Left ventricle myocardium superior (tissue), 1 donor: Measurements from ENCODE around the gene GRK1. TPM values are rescaled to one million over a fixed set of nuclear protein-coding genes. Genes with fewer than 3 reads are reported as not detected.
"Not testable (repeated sequence)": the region's sequence is repeated elsewhere in the genome, so short reads cannot be mapped to it uniquely, and the experiment has no call there.

Experiments used
- ATAC-seq: fragments of 200-7000 bp; cut with Tn5 transposase; one replicate; pipeline ENCODE4 v1.9.1; 2020; ENCODE audit warnings: mild to moderate bottlenecking, moderate library complexity
- DNase-seq: peaks from one replicate; pipeline ENCODE4 v3.0.0-alpha.2; 2020
- intact Hi-C: fragments of 100-400 bp; cut with micrococcal nuclease; formaldehyde crosslinking; loops from one replicate; pipeline ENCODE4 v1.11.0; 2022
- total RNA-seq: library from RNA; stranded (reverse); fragmentation: NEBNext Ultra II Directional; extraction: Animal tissue kit (Norgen Biotek cat#: 25700); gene quantifications from one replicate; pipeline ENCODE4 v1.2.1, GENCODE V29; 2021
- donor health status: DM: no; HTN: yes; CAD: no; lungs with severe emphysema.

Gene GRK1
- total RNA-seq, 1 donor from 2014 or later = 0.42 TPM

DNA sequence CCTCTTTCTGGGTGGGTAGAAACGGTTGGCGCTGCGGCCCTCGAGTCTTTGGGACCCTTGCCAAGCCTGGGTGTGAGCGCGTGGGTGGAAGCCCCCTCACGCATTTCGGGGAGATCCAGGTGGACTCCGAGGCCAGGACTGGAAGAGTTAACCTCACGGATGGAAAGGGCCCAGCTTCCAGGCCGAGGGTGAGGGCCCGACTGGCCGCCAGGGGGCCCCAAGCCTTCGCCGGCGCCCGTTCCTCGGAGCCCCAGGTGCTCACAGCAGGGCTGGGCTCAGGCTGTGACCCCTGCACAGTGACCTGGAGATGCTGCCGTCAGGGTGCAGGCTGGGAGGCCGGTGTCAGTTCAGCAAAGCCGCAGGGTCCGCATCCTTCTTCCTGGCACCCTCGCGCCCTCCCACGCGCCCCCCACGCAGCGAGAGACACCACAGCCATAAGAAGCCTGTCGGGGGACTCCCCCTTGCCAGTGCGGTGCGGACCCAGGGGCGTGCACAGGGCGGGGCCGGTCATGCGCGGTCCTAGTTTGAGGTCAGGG is 57.8 kb downstream of the GRK1 start:
- peak; percentile 93 for ATAC-seq
- peak; percentile 86 for DNase-seq
- intact Hi-C loops = no loop called here

DNA sequence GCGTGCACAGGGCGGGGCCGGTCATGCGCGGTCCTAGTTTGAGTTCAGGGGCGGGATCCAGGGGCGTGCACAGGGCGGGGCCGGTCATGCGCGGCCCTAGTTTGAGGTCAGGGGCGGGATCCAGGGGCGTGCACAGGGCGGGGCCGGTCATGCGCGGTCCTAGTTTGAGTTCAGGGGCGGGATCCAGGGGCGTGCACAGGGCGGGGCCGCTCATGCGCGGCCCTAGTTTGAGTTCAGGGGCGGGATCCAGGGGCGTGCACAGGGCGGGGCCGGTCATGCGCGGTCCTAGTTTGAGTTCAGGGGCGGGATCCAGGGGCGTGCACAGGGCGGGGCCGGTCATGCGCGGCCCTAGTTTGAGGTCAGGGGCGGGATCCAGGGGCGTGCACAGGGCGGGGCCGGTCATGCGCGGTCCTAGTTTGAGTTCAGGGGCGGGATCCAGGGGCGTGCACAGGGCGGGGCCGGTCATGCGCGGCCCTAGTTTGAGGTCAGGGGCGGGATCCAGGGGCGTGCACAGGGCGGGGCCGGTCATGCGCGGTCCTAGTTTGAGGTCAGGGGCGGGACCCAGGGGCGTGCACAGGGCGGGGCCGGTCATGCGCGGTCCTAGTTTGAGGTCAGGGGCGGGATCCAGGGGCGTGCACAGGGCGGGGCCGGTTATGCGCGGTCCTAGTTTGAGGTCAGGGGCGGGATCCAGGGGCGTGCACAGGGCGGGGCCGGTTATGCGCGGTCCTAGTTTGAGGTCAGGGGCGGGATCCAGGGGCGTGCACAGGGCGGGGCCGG is 58.5 kb downstream of the GRK1 start:
- intact Hi-C loops, ATAC-seq: not testable (repeated sequence)
- DNase-seq = peak; percentile 74

- ATAC-seq (peak; percentile 20), DNase-seq (peak; percentile 35)
- intact Hi-C loops = not testable (repeated sequence)
Measured at GRCh38 chr13:113726106-113726821, 59.2 kb downstream of the GRK1 start.

DNA sequence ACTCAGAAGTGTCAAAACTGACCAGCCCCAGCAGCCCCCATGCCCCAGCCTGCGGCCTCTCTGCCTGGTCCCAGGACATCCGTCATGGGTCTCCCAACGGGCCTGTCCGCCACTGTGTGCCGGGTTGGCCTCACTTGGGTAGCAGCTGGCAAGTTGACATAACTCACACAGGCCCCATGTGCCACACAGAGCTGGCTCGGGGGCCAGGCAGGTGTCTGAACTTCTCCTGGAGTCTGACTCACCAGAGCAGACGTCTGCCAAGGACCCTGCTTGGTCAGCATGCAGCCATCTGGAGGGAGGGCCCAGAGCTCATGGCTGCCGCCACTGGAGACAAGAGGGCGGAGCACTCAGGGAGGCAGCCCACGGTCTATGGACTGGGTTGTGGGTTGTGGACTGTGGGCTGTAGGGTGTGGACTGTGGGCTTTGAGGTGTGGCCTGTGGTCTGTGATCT is 60.0 kb downstream of the GRK1 start:
- intact Hi-C loops = no loop called here
- ATAC-seq (no peak), DNase-seq (peak; percentile 30)

DNA sequence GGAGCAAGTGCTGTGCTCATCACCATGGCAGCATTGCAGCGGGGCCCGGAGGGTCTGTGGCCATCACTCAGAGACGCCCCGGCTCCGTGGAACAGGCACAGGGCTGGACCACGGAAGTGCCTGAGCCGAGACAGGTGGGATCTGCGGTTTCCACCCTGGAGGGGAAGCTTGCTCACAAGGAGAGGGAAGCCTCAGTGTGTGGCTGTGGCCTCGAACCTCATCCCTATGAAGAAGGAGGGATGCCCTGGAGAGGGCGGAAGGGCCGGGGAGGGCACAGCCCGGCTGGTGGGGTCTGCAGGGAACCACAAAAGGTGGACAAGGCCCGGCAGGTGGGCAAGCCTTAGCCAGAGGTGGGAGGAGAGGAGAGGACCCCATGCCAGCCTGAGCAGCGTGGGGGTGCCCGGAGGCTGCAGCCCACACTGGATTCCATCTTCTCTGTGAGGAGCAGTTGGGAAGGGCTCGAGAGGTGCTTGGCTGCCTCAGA is 61.6 kb downstream of the GRK1 start:
- intact Hi-C loops = no loop called here

DNA sequence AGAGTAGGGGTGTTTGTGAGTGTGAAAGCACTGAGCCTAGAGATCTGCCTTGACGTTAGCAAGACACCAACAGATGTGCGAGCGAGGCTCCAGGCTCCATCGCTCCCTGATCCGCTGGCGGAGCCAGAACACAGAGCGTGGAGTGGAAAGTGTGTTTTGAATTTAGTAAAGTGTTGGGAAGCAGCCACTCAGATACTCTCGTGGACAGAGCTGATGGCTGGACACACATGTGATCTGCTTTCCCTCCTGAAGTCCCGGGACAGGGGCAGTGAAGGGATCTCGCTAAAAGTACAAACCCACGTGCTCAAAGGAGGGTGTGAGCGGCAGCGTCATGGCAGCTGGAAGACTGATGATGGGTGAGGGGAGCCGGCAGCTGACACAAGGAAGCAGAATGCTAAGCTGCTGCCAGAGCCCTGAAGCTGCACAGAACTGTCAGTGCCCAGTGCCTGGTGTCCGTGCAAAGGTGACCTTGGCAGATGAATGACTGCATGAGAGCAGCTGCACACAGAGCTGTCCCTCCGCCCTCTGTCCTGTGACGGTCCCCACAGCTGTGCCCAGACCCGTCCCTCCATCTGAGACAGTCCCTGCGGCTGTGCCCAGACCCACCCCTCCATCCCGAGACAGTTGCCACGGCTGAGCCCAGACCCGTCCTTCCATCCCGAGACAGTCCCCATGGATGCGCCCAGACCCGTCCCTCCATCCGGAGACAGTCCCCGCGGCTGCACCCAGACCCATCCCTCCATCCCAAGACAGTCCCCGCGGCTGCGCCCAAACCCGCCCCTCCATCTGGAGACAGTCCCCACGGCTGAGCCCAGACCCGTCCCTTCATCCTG is 62.4 kb downstream of the GRK1 start:
- ATAC-seq (peak; percentile 44), DNase-seq (peak; percentile 59)
- intact Hi-C loops = no loop called here

More for the DNA sequence above, 61.6 kb downstream of the GRK1 start:
- peak; percentile 38 for DNase-seq
- no peak for ATAC-seq

DNA sequence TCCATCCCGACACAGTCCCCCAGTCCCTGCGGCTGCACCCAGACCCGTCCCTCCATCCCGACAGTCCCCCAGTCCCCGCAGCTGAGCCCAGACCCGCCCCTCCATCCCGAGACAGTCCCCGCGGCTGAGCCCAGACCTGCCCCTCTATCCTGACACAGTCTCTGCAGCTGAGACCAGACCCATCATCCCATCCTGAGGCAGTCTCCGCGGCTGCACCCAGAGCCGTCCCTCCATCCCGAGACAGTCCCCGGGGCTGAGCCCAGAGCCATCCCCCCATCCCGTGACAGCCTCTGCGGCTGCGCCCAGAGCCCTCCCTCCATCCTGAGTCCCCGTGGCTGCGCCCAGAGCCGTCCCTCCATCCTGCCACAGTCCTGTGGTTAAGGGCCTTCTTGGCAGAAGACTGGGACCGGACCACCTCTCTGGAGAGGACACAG is 63.3 kb downstream of the GRK1 start:
- ATAC-seq (no peak), DNase-seq (no peak)
- intact Hi-C loops = no loop called here

DNA sequence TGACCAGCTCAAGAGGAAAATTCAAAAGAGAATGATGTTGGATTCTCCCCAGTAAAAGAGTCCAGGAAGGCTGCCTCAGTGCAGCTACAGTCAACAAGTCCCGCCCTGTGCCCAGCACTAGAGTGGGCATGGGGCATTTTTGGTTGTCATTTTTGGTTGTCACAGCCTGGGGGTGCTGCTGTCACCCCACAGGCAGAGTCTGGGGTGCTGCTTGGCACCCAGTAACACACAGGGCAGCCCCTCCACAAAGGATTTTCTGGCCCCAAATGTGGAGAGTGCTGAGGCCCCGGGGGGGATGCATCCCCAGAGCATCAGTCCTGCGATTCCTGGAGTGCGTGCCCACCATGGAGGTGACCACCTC is 63.8 kb downstream of the GRK1 start:
- intact Hi-C loops = no loop called here
- ATAC-seq (no peak), DNase-seq (no peak)

- peak; percentile 28 for DNase-seq
- no peak for ATAC-seq
- intact Hi-C loops = no loop called here
Measured at GRCh38 chr13:113731192-113732175, 64.5 kb downstream of the GRK1 start.

DNA sequence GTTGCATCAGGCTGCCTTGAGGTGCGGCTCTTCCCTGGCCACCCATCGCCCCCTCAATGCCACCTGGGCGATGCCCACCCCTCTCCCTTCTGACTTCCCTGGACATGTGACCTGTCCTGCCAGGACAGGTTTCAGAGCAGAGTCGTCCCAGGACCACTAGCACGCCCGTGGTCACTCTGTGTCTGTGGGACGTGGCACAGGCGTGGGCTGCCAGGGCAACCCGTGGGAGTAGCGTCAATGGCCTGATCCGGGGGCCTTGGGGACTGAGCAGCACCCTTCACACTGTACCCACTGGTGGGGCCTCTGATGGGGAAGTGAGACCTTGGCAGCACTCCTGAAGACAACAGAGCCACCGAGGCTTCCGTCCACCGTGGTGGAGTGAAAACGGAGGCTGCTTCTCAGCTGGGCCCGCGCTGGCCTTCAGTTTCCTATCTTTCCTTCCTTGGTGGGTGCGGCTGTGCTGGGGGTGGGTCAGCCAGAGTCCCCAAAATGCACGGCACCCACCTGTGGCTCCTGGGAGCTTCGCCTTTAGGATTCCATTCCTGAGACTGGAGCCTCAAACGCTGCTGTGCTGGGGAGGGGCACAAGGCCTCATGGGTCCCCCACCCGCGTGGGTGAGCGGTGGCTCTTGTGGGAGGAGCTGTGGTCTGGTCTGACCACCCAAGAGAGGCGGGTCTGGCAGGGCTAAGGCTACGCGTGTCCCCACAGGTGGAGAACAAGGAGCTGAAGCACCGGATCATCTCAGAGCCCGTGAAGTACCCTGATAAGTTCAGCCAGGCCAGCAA is 65.3 kb downstream of the GRK1 start:
- DNase-seq (no peak), ATAC-seq (no peak)
- intact Hi-C loops = no loop called here

GRCh38 chr13:113732961-113733950 is 66.2 kb downstream of the GRK1 start:
- no peak for ATAC-seq
- DNase-seq = peak; percentile 27
- intact Hi-C loops = no loop called here

DNA sequence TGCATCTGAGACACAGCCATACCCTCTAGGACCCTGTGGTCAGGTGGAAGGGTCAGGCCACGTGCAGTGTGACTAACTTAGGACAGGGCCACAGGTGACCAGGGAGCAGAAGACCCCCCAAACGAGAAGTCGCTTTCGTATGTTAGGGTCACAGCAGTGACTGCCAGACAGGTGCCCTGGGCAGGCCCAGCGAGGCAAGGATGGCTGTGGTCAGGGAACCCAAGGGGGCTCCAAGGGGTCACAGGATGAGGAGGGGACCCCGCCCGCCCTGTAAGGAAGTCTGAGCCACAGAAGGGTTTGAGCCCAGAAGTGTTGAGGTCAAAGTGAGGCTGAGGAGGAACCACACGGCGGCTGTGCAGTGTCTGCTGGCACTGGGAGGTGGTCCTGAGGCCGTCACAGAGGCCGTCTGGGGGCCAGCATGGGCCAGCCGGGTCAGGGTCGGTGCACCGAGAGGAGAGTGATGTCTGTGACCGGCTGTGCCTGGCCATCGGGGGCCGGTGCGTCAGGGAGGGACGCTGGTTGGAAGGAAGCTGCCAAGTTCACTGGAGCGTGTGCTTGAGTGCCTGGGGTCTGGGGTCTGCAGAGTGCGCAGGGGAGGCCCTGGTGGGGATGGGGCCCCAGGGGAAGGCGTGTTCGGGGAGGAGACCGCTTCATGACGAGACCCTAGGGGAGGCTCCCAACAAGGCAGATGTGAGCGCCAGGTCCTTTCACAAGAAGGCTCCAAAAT is 67.2 kb downstream of the GRK1 start:
- ATAC-seq (no peak), DNase-seq (no peak)
- intact Hi-C loops = no loop called here

DNA sequence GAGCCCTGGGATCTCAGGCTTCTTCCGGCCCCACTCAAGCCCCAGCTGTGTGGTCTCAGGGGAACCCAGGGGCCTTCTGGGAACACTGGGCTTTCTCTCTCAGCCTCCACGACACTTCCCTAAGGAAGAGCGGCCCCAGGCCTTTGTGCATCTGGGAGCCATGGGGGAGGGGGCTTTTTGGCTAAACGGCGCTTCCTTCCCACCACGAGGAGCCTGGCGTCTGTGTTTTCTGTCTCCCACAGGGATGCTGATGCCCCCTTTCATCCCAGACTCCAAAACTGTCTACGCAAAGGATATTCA is 67.8 kb downstream of the GRK1 start:
- DNase-seq = no peak

GRCh38 chr13:113735194-113735593 is 68.2 kb downstream of the GRK1 start:
- DNase-seq (no peak), ATAC-seq (no peak)
- intact Hi-C loops = no loop called here

More for the DNA sequence above, 67.8 kb downstream of the GRK1 start:
- intact Hi-C loops = no loop called here
- ATAC-seq = no peak

- intact Hi-C loops = no loop called here
- no peak for ATAC-seq
- no peak for DNase-seq
Measured at GRCh38 chr13:113735750-113736149, 68.7 kb downstream of the GRK1 start.

GRCh38 chr13:113736258-113736731 is 69.3 kb downstream of the GRK1 start:
- ATAC-seq = no peak
- intact Hi-C loops = no loop called here
- no peak for DNase-seq
